ENCODE data around the gene SIGLEC5.

GRCh38 chr19:51586799-51587198, 43.4 kb downstream of the SIGLEC5 start:
- TF ChIP-seq POLR2A (IDR thresholded peaks at IDR 0.05) (no peak), CTCF (IDR thresholded peaks at IDR 0.05) (no peak)
